SK-N-SH treated with all-trans-retinoic acid at 6 μM for 48 hours (cell line): Measurements from ENCODE around the gene SUCO.

Experiments used
- ARNTL ChIP-seq: fragments of 450-650 bp; formaldehyde crosslinking; IDR thresholded peaks from 2 replicates; pipeline ENCODE4 v1.5.0; 2020; ENCODE audit warnings: low read depth, mild to moderate bottlenecking, moderate library complexity, borderline replicate concordance
- GLIS3 ChIP-seq: fragments of 250-450 bp; sonication (Bioruptor Pico); IDR thresholded peaks from 2 replicates; pipeline ENCODE4 v1.5.0; 2020; ENCODE audit warnings: mild to moderate bottlenecking, moderate library complexity
- ISL1 ChIP-seq: fragments of 250-450 bp; sonication (Bioruptor Pico); IDR thresholded peaks from 2 replicates; pipeline ENCODE4 v2.1.2; 2022; ENCODE audit warnings: mild to moderate bottlenecking, moderate library complexity
- RARB ChIP-seq: fragments of 250-450 bp; sonication (Bioruptor Pico); IDR thresholded peaks from 2 replicates; pipeline ENCODE4 v1.8.0; 2021; ENCODE audit warnings: mild to moderate bottlenecking, moderate library complexity
- ZC3H10 ChIP-seq: fragments of 250-450 bp; sonication (Bioruptor Pico); IDR thresholded peaks from 2 replicates; pipeline ENCODE4 v1.5.1; 2021; ENCODE audit warnings: mild to moderate bottlenecking, moderate library complexity
- ZNF70 ChIP-seq: fragments of 450-650 bp; formaldehyde crosslinking; IDR thresholded peaks from 2 replicates; pipeline ENCODE4 v1.5.0; 2020; ENCODE audit warnings: mild to moderate bottlenecking, moderate library complexity
- ZNF8 ChIP-seq: fragments of 450-650 bp; formaldehyde crosslinking; IDR thresholded peaks from 2 replicates; pipeline ENCODE4 v1.5.0; 2020; ENCODE audit warnings: mild to moderate bottlenecking, moderate library complexity
- TF ChIP-seq, protein P1 (sequence below): fragments of 250-450 bp; sonication (Bioruptor Pico); IDR thresholded peaks from 2 replicates; pipeline ENCODE4 v1.5.1; 2020; ENCODE audit warnings: low read depth, mild to moderate bottlenecking, moderate library complexity

DNA sequence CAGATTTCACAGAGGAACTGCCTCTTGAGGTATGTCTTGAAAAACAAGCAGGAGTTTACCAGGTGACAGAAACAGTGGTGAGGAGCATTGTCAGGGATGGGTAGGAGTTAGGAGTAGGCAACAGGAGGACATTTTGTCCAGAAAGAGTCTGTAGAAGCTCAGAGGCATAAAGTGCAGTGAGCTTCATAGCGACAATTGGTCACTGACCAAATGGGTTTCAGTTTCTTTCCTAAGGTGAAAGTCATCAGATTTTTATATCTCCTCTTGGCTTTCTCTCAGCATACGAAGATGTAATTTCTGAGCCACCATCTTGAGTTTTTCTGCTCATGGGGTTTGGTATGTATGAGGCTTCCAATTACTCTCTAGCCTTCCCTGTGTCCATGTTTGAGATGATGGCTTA, 96.7 kb downstream of the SUCO start:
- TF ChIP-seq, protein P1, sequence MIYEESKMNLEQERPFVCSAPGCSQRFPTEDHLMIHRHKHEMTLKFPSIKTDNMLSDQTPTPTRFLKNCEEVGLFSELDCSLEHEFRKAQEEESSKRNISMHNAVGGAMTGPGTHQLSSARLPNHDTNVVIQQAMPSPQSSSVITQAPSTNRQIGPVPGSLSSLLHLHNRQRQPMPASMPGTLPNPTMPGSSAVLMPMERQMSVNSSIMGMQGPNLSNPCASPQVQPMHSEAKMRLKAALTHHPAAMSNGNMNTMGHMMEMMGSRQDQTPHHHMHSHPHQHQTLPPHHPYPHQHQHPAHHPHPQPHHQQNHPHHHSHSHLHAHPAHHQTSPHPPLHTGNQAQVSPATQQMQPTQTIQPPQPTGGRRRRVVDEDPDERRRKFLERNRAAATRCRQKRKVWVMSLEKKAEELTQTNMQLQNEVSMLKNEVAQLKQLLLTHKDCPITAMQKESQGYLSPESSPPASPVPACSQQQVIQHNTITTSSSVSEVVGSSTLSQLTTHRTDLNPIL (CRISPR knock-in tag): no peak
- TF ChIP-seq ISL1 (CRISPR knock-in tag) (no peak), ZC3H10 (CRISPR knock-in tag) (no peak), ZNF8 (CRISPR knock-in tag) (no peak), GLIS3 (CRISPR knock-in tag) (no peak), RARB (no peak), ZNF70 (CRISPR knock-in tag) (no peak), ARNTL (CRISPR knock-in tag) (no peak)
